ENCODE results near the gene SORBS1.

DNA sequence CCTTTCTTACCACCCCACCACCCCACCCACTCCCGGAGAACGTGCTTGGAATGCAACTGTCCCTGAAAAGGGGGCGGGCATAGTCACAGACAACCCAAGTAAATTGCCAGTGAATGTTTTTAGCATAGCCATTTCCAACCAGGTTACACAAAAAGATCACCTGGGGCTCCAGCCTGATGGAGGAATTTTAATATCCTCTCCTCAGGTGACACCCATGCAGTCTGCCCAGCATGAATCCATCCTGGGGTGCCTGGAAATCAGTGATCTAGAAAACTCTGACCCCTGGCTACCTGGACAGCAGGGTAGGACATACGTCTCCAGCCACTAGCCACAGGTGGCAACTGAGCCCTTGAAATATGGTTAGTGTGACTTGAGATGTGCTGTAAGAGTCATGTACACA is 61.1 kb downstream of the SORBS1 start:
- no peak for TF ChIP-seq CTCF (conservative IDR thresholded peaks at IDR 0.05; ENCODE audit: low read length)
- TF ChIP-seq EZH2phosphoT487 (IDR thresholded peaks at IDR 0.05; ENCODE audit: borderline replicate concordance, low read depth, low read length) = no peak
